ENCODE data around the gene PMVK.

Gene PMVK

DNA sequence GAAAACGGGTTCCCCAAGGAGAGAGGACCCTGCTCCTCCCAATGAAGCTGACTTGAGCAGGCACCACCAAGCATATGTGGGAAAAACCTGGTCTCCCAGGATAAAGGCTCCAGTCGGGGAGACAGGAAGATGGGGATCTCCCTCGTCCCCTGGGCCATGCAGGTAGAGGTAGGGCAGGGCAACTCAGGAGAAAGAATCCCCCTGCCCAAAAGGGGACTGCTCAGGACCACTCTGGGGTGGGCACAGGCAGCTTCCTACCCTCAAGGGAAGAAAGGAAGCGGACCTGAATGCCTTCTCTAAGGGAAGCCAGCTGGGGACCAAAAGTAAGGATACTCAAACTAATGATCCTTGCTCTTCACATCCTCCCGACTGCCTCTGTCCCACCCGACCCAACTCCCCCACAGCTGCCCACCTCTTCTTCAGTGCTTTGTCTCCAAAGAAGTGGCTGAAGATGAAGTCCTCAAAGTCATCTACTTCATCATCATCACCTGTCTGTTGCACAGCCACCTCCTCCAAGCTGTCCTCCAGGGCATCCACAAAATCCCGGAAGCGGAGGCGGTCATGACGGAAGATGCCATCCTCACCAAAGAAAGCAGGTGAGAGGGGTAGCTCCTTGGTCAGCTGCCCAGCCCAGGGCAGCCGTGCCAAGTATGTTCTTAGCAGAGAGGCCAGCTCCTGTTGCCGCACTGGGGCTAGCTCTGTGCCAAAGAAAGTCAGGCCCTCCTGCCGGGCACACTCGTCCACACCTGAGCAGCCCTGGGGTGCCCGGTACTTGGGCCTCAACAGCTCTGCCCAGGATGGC is 8.8 kb upstream of the PMVK start:
- H3K36me3 ChIP-seq = no peaks in the 10 kb centered on the region
- no peaks in the 10 kb centered on the region; the same call in 1 of the 2 replicates for H3K4me1 ChIP-seq
- no peaks in the 10 kb centered on the region for H3K9me3 ChIP-seq

DNA sequence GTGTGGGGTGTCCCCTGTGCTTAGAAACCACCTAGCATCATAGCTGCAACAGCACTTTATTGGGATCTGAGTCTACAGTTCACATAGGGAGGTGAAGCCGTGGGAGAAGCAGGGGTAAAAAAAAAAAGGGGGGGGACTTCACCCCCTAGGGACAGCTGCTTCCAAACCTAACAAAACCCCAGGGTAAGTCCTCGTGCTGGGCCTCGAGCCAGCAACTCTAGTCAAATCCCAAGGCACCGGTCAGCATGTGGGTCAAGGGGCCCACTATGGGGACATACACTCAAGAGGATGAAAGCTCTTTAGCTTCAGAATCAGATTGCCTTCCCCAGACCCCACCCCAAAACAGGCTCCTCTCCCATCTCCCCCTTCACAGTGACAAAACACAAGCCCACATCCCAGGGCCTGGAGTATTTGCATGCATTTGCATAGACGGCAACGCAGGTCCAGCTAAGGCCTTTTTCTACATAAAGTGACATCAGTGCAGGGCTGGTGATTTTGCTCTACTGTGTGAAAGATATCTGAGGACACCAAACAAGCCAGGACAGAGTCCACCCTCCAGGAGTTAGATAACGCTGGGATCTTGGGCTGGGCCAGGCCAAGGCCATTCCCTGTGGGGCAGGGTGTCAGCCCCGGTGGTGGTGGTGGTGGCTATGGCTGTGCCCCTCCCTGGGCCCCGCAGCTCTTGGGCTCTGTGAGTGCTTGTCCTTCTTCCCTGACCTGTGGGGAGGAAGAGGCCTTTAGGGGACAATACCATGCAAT is 8.1 kb upstream of the PMVK start:
- Histone ChIP-seq H3K4me1 (no peaks in the 10 kb centered on the region; the same call in 1 of the 2 replicates), H3K36me3 (no peaks in the 10 kb centered on the region)

More for the DNA sequence above, 8.8 kb upstream of the PMVK start:
- TF ChIP-seq, protein P1, sequence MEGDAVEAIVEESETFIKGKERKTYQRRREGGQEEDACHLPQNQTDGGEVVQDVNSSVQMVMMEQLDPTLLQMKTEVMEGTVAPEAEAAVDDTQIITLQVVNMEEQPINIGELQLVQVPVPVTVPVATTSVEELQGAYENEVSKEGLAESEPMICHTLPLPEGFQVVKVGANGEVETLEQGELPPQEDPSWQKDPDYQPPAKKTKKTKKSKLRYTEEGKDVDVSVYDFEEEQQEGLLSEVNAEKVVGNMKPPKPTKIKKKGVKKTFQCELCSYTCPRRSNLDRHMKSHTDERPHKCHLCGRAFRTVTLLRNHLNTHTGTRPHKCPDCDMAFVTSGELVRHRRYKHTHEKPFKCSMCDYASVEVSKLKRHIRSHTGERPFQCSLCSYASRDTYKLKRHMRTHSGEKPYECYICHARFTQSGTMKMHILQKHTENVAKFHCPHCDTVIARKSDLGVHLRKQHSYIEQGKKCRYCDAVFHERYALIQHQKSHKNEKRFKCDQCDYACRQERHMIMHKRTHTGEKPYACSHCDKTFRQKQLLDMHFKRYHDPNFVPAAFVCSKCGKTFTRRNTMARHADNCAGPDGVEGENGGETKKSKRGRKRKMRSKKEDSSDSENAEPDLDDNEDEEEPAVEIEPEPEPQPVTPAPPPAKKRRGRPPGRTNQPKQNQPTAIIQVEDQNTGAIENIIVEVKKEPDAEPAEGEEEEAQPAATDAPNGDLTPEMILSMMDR (IDR thresholded peaks at IDR 0.05; ENCODE audit: low read depth, low read length) = no peak
- H3K4me3 ChIP-seq (ENCODE audit: low read depth, low read length) = no peak overlapping the region
- no peaks in the 10 kb centered on the region for H3K27me3 ChIP-seq
- DNase-seq = no peak

DNA sequence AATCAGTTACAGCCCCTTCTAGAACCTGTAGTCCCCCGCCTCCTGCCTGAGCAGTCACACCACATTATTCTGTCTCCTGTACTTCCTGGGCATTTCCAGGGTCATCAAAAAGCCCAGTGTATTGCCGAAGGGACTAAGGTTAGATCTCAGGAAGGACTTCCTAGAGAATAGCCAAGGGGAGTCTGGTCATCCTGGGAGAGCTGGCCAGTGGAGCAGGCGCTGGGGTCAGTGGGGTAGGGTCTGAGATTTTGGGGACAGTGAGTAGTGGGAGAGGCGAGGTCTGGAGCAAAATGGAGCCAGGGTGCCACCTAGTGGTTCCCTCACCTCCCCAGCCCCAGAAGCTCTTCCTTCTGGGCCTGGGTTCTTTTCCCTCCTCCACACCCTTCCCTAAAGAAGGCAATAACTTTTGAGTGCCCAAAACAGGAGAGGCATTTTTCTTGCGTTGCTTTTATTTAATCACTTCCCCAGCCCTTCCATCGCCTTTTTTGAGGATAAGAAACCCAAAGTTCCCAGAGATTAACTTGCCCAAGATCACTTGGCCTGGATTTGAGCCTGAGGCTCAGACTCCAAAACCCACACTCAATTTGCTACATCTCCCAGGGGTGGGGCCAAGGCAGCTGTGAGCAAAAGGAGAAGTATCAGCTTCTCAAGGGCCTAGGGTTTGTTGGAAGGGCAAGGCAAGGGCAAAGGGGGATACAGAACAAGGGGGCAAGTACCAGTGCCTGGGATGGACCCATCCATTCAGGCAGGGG is 7.3 kb upstream of the PMVK start:
- TF ChIP-seq, protein P1 (IDR thresholded peaks at IDR 0.05; ENCODE audit: low read depth, low read length) = peak; percentile 95
- Histone ChIP-seq H3K36me3 (no peaks in the 10 kb centered on the region), H3K4me1 (no peaks in the 10 kb centered on the region; the same call in 1 of the 2 replicates), H3K4me3 (ENCODE audit: low read depth, low read length) (no peak overlapping the region), H3K27me3 (no peaks in the 10 kb centered on the region), H3K9me3 (no peaks in the 10 kb centered on the region)
- DNase-seq = peak; percentile 66

More for the DNA sequence above, 8.1 kb upstream of the PMVK start:
- Histone ChIP-seq H3K27me3 (no peaks in the 10 kb centered on the region), H3K4me3 (ENCODE audit: low read depth, low read length) (no peak overlapping the region), H3K9me3 (no peaks in the 10 kb centered on the region)
- DNase-seq = no peak
- TF ChIP-seq, protein P1 (IDR thresholded peaks at IDR 0.05; ENCODE audit: low read depth, low read length) = no peak

DNA sequence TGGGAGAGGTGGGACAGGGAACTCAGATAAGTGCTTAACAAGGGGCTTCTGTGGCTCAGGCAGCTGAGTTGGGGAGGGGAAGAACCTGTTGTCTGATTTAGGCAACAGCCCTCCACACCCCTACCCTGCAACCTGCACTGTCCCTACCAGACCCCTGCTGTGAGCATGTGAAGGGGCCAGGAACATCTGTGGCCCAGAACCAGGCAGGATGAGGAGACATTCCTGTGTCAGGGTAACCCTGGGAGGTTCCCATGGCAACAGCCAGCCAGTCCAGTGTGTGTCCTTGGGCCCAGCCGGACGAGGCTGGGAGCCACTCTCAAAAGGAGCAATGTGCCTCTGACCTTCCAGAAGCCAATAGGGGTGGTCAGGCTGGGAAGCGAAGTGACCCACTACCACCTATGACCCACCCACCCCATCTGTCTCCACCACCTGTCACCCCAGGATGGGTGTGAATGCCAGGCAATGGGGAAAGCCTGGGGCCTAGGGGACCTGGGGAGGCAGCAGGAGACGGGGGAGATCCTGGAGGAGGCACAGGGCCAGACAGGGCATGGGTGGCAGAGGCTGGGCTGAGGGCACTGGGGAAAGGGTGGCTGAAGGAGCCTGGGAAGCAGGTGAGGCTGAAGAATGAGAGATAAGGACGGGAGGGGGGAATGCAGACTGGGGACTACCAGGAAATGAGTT is 5.0 kb upstream of the PMVK start:
- Histone ChIP-seq H3K9me3 (no peaks in the 10 kb centered on the region), H3K4me1 (no peaks in the 10 kb centered on the region; the same call in 1 of the 2 replicates), H3K36me3 (no peaks in the 10 kb centered on the region), H3K27me3 (no peaks in the 10 kb centered on the region), H3K4me3 (ENCODE audit: low read depth, low read length) (no peak overlapping the region)
- TF ChIP-seq, protein P1 (IDR thresholded peaks at IDR 0.05; ENCODE audit: low read depth, low read length) = no peak
- DNase-seq = no peak

DNA sequence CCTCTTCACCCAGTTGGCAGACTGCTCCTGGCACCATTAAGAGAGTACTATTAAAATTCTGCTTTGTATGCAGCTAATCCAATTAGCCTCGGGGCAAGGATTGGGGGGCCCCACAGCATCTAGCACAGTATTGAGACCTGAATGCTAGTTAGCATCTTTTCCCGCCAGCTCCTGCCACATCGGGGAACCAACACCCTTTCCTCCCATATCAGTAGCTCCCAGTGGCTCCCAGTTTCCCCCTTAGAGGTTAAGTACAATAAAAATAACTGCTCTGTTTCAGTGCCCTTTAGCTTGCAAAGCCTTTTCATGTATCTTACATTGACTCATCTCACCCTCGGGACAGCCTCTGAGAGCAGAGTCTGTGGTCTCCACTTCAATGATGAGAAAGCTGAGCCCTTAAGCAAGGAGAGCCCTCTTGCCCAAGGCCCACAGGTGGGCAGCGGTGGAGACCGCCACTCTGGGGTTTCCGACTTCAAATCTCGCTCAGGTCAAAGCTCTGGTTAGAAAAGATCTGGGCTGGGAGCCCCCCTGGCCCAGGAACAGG is 4.2 kb upstream of the PMVK start:
- H3K4me1 ChIP-seq = no peaks in the 10 kb centered on the region; the same call in none of the 2 replicates
- H3K36me3 ChIP-seq = no peaks in the 10 kb centered on the region
- TF ChIP-seq, protein P1 (IDR thresholded peaks at IDR 0.05; ENCODE audit: low read depth, low read length) = no peak
- H3K4me3 ChIP-seq (ENCODE audit: low read depth, low read length) = no peak overlapping the region
- no peaks in the 10 kb centered on the region for H3K27me3 ChIP-seq
- H3K9me3 ChIP-seq = no peaks in the 10 kb centered on the region
- no peak for DNase-seq
